ENCODE data around the gene HLA-DRB5. TPM values are rescaled to one million over a fixed set of nuclear protein-coding genes. Genes with fewer than 3 reads are reported as not detected.
A peak's percentile ranks its signal among the peaks of the same experiment; 100 is the strongest.
"Not testable (repeated sequence)": the region's sequence is repeated elsewhere in the genome, so short reads cannot be mapped to it uniquely, and the experiment has no call there.

HLA-DRB5 gene
- polyA plus RNA-seq, 1 donor, result 20.4 TPM

GRCh38 chr6:32473376-32474348, 56.4 kb downstream of the HLA-DRB5 start:
- 73% methylated on average over 2 of the region's 10 CpGs for WGBS (ENCODE audit: insufficient coverage, low lambda C conversion rate)
- not testable (repeated sequence) for H3K4me3 ChIP-seq (ENCODE audit: low read length); H3K4me1 ChIP-seq (ENCODE audit: control insufficient read depth, insufficient read depth, low read length); H3K27ac ChIP-seq (ENCODE audit: low read length); H3K9me3 ChIP-seq (ENCODE audit: control insufficient read depth, low read depth, low read length); H3K36me3 ChIP-seq (ENCODE audit: control insufficient read depth, insufficient read depth, low read length); H3K27me3 ChIP-seq (ENCODE audit: control insufficient read depth, insufficient read depth, low read length)
- peak in 1 of 2 donors; percentile 67 for DNase-seq

GRCh38 chr6:32472781-32473375, 57.2 kb downstream of the HLA-DRB5 start:
- Histone ChIP-seq H3K4me1 (ENCODE audit: control insufficient read depth, insufficient read depth, low read length) (no peaks in the 10 kb centered on the region), H3K36me3 (ENCODE audit: control insufficient read depth, insufficient read depth, low read length) (no peaks in the 10 kb centered on the region), H3K4me3 (ENCODE audit: low read length) (no peak overlapping the region), H3K27ac (ENCODE audit: low read length) (no peak overlapping the region), H3K9me3 (ENCODE audit: control insufficient read depth, low read depth, low read length) (no peaks in the 10 kb centered on the region), H3K27me3 (ENCODE audit: control insufficient read depth, insufficient read depth, low read length) (no peaks in the 10 kb centered on the region)
- no CpG with 5 or more reads among the region's 5 CpGs for whole genome bisulfite sequencing (ENCODE audit: insufficient coverage, low lambda C conversion rate)
- DNase-seq, result no peak

GRCh38 chr6:32467743-32468503, 62.2 kb downstream of the HLA-DRB5 start:
- H3K9me3 ChIP-seq (ENCODE audit: control insufficient read depth, low read depth, low read length); H3K4me3 ChIP-seq (ENCODE audit: low read length); DNase-seq; H3K27ac ChIP-seq (ENCODE audit: low read length); H3K27me3 ChIP-seq (ENCODE audit: control insufficient read depth, insufficient read depth, low read length); H3K4me1 ChIP-seq (ENCODE audit: control insufficient read depth, insufficient read depth, low read length); H3K36me3 ChIP-seq (ENCODE audit: control insufficient read depth, insufficient read depth, low read length): not testable (repeated sequence)
- WGBS (ENCODE audit: insufficient coverage, low lambda C conversion rate), result no CpG with 5 or more reads among the region's 5 CpGs

Other genes starting within 250 kb of the HLA-DRB5 start
- gene TSBP1, start 158.4 kb downstream of the HLA-DRB5 start, polyA plus RNA-seq, result not detected
- 0.18 TPM for gene BTNL2, start 123.1 kb downstream of the HLA-DRB5 start, polyA plus RNA-seq
- 380 TPM for gene HLA-DRA, start 90.4 kb downstream of the HLA-DRB5 start, polyA plus RNA-seq
- 159 TPM for gene HLA-DRB1, start 59.6 kb upstream of the HLA-DRB5 start, polyA plus RNA-seq
- 53.4 TPM for gene HLA-DQA1, start 107.1 kb upstream of the HLA-DRB5 start, polyA plus RNA-seq
- gene HLA-DQB1, start 136.4 kb upstream of the HLA-DRB5 start, polyA plus RNA-seq, result 23.7 TPM
- gene HLA-DQA2, start 211.1 kb upstream of the HLA-DRB5 start, polyA plus RNA-seq, result 1.8 TPM
- gene HLA-DQB2, start 233.2 kb upstream of the HLA-DRB5 start, polyA plus RNA-seq, result 1.9 TPM

Measured in large intestine (tissue), 3 donors.